Osteocyte (in vitro differentiated cells): ENCODE data around the gene PPM1F. TPM values are rescaled to one million over a fixed set of nuclear protein-coding genes. Genes with fewer than 3 reads are reported as not detected.

Experiments used
- DNase-seq: peaks from one replicate; pipeline ENCODE4 v3.0.0; 2021; ENCODE audit warnings: mixed read lengths; ENCODE audit not compliant: unreplicated experiment; ENCODE audit errors: extremely low spot score
- H3K27ac Mint-ChIP-seq: one replicate; pipeline ENCODE4 v1.8.0; 2021; ENCODE audit warnings: mild to moderate bottlenecking, mixed read lengths; ENCODE audit not compliant: unreplicated experiment
- H3K27me3 Mint-ChIP-seq: one replicate; pipeline ENCODE4 v1.8.0; 2021; ENCODE audit warnings: mixed read lengths; ENCODE audit not compliant: unreplicated experiment
- H3K36me3 Mint-ChIP-seq: one replicate; pipeline ENCODE4 v1.8.0; 2021; ENCODE audit warnings: mixed read lengths; ENCODE audit not compliant: unreplicated experiment
- H3K4me1 Mint-ChIP-seq: one replicate; pipeline ENCODE4 v1.8.0; 2021; ENCODE audit warnings: mixed read lengths; ENCODE audit not compliant: unreplicated experiment
- H3K4me3 Mint-ChIP-seq: one replicate; pipeline ENCODE4 v1.8.0; 2021; ENCODE audit warnings: mild to moderate bottlenecking, moderate library complexity, mixed read lengths; ENCODE audit not compliant: unreplicated experiment
- H3K9me3 Mint-ChIP-seq: one replicate; pipeline ENCODE4 v1.8.0; 2021; ENCODE audit warnings: mixed read lengths; ENCODE audit not compliant: unreplicated experiment
- total RNA-seq: library from RNA; stranded (reverse); gene quantifications from 2 replicates; pipeline ENCODE4 v1.2.1, GENCODE V29; 2021
- TF ChIP-seq, protein P1 (sequence below): fragments of 200-600 bp; sonication (generic); IDR thresholded peaks from 2 replicates; pipeline ENCODE4 v1.5.0; 2021; ENCODE audit warnings: antibody characterized with exemption, mild to moderate bottlenecking, moderate library complexity

Gene PPM1F
- total RNA-seq, 1 donor from 2014 or later: 40.2 TPM

DNA sequence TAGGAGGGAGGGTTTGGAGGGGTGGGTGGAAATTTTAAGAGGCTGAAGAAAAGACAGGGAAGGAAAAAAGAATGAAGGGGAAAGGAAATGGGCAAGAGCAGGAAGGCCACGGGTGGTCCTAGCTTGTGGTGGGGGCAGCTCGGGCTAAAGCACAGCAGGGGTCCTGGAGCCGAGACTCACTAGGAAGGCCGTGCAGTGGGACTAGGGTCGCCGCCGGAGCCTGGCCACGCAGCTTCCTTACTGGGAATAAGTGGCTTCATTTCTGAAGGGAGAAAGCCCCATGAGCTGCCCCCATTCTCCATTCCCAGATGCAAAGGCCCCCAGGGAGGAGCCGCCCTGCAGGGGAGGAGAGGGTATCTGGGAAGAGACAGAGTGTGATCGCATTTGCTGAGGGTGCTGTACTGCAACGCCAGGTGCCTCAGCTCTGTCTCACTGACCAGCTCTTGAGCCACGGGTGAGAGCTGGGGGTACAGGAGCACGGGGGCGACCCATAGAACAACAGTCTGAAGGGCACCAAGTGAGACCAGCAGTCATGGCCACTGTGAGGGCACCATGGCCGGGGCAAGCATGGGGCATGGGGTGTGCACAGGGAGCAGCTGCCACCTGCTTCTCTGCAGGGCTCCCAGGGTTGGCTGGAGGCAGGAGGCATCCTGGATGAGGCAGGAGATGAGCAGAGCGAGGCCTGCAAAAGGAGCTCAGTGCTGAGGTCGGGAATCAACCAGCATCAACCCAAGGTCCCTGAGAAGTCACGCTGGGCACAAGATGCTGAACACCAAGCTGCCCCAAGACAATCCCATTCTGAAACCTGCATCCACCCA, 18.4 kb upstream of the PPM1F start:
- Mint-ChIP-seq H3K36me3 (peaks cover 42% of the 10 kb centered on the region), H3K9me3 (no peaks in the 10 kb centered on the region), H3K27me3 (no peaks in the 10 kb centered on the region), H3K27ac (no peak overlapping the region), H3K4me1 (no peaks in the 10 kb centered on the region), H3K4me3 (no peak overlapping the region)
- no peak for DNase-seq
- TF ChIP-seq, protein P1, sequence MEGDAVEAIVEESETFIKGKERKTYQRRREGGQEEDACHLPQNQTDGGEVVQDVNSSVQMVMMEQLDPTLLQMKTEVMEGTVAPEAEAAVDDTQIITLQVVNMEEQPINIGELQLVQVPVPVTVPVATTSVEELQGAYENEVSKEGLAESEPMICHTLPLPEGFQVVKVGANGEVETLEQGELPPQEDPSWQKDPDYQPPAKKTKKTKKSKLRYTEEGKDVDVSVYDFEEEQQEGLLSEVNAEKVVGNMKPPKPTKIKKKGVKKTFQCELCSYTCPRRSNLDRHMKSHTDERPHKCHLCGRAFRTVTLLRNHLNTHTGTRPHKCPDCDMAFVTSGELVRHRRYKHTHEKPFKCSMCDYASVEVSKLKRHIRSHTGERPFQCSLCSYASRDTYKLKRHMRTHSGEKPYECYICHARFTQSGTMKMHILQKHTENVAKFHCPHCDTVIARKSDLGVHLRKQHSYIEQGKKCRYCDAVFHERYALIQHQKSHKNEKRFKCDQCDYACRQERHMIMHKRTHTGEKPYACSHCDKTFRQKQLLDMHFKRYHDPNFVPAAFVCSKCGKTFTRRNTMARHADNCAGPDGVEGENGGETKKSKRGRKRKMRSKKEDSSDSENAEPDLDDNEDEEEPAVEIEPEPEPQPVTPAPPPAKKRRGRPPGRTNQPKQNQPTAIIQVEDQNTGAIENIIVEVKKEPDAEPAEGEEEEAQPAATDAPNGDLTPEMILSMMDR: no peak

DNA sequence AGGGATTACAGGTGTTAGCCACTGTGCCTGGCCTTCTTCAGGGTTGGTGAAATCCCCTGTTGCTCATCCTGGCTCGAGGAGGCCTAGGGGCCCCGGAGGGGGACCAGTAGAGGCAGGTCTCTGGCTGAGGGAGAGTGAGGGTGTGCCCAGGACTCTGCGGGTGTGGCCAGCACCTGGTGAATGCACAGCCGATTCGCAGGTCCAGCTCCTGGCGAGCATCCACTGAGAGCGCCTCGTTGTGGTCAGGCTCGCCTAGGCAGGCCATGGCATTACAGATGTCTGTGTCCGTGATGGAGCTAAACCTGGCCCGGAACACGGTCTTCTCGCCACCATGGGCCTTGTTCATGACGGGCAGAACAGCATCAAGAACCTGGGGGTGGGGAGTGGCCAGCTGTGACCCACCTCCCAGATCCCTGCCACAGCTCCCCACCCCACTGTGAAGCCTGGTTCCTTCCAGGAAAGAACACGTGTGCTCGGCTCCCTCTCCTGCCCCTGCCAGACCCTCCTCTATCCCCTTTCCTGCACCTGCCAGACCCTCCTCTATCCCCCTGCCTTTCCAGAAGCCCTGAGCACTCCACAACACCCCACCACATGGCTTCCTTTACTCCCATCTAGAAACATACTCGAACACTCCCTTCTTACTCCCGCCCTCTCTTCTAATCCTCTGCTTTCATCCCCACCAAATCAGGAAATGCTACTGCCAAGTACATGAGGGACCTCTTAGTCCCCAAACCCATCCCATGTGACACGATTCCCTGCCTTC, 17.6 kb upstream of the PPM1F start:
- H3K36me3 Mint-ChIP-seq: peaks cover 44% of the 10 kb centered on the region
- TF ChIP-seq, protein P1: no peak
- H3K27me3 Mint-ChIP-seq: no peaks in the 10 kb centered on the region
- H3K4me1 Mint-ChIP-seq: no peaks in the 10 kb centered on the region
- no peak for DNase-seq
- H3K9me3 Mint-ChIP-seq: no peaks in the 10 kb centered on the region
- H3K4me3 Mint-ChIP-seq: no peak overlapping the region
- H3K27ac Mint-ChIP-seq: no peak overlapping the region

DNA sequence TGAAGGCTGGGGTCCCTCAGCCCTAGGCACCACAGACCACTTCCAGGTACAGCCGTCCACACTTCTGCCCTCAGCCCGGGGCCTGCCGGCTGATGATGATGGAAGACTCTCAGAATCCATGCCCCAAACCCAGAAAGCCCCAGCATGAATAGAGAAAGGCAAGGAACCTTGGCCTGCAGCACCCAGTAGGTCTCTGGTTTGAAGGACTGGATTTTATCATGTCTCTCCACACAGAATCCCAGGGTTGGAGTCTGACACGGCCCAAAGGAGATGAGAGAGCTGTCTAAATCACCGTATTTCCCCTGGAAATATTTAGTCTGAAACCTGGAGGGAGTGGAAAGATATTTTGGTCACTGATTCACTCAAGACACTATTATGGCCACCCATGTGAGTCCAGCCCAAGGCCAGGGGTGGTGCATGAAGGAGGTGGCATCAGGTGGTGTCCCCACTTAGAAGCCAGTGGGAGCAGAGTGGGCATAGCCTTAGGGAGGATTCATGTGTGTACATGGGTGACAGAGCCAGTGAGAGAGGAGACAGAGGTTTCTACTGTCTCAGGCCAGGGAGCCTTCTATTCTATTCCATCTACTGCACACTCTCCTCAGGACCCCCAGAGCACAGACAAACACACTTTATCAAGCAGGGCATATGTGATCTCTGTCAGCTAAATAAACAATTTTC, 15.9 kb upstream of the PPM1F start:
- DNase-seq: no peak
- peaks cover 38% of the 10 kb centered on the region for H3K36me3 Mint-ChIP-seq
- H3K9me3 Mint-ChIP-seq: no peaks in the 10 kb centered on the region
- H3K27me3 Mint-ChIP-seq: no peaks in the 10 kb centered on the region
- no peaks in the 10 kb centered on the region for H3K4me1 Mint-ChIP-seq
- TF ChIP-seq, protein P1: no peak
- H3K4me3 Mint-ChIP-seq: no peak overlapping the region
- no peak overlapping the region for H3K27ac Mint-ChIP-seq

DNA sequence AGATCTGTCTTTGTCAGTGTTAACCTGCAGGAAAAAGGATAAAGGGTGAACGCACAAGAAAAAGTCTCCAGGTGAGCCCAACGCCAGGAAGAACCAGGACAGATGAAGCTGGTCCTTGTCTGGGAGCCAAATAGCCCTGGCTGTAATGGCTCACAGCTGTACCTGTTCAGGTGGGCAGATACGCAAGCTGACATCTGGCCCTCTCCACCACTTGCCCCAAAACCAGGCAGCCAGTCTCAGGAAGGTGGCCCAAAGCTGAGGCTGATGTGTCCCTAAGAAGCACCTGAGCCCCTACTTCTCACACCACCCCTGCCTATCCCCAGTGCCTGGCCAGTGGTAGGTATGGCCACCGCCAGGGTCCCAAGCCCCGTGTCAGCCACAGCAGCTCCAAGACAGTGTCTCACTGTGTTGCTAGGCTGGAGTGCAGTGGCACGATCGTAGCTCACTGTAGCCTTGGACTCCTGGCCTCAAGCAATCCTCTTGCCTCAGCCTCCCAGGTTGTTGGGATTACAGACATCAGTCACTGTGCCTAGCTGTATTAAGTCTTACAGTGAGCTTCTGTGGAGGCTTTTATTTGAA, 15.1 kb upstream of the PPM1F start:
- H3K27ac Mint-ChIP-seq: no peak overlapping the region
- no peak overlapping the region for H3K4me3 Mint-ChIP-seq
- H3K4me1 Mint-ChIP-seq: no peaks in the 10 kb centered on the region
- peaks cover 38% of the 10 kb centered on the region for H3K36me3 Mint-ChIP-seq
- no peak for DNase-seq
- TF ChIP-seq, protein P1: no peak
- no peaks in the 10 kb centered on the region for H3K27me3 Mint-ChIP-seq
- no peaks in the 10 kb centered on the region for H3K9me3 Mint-ChIP-seq
